ENCODE measurements around the gene CCDC188. TPM values are rescaled to one million over a fixed set of nuclear protein-coding genes. Genes with fewer than 3 reads are reported as not detected.

The CCDC188 gene
- polyA plus RNA-seq, 1 donor from 2014 or later, result not detected

DNA sequence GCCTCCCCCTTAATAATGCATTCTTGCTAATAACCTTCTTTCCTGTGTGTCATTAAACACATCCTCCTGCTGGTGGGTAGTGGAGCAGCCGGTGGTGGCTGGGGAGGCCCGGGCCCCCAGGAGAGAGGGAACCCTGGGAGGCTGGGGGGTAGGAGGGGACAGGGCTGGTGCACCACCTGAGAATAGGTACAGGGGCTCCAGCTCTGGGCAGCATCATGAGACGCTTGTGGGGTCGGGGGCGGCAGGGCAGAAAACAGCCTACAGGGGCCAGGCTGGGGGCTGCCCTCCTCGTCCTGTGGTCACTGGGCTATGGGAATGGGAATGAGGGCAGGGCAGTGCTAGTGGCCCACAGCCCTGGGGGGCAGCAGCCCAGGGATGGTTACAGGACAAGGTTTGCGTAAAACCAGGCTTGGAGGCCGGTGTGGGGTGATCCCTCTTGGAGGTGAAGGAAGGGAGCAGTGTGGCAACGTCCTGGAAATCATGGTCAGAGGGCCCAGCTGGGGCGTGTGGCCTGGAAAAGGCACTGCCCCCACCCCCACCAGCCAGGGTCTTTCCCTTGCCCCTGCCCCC is 18.5 kb upstream of the CCDC188 start:
- Histone ChIP-seq H4K20me1 (ENCODE audit: insufficient read depth) (no peaks in the 10 kb centered on the region), H3K36me3 (ENCODE audit: insufficient read depth, low read length) (no peaks in the 10 kb centered on the region), H3K79me2 (replicated peaks; ENCODE audit: insufficient read depth, low read length) (no peaks in the 10 kb centered on the region), H3F3A (ENCODE audit: insufficient read depth, low read length, poor library complexity, severe bottlenecking) (no peaks in the 10 kb centered on the region), H3K9me2 (ENCODE audit: insufficient read depth, low read length) (no peaks in the 10 kb centered on the region), H3K4me3 (ENCODE audit: low read length) (no peak overlapping the region), H3K9ac (ENCODE audit: low read length) (no peak overlapping the region), H3K27me3 (ENCODE audit: insufficient read depth, low read depth, low read length) (no peaks in the 10 kb centered on the region), H2AFZ (ENCODE audit: low read depth, low read length) (no peak overlapping the region), H3K27ac (ENCODE audit: low read length) (no peak overlapping the region), H3K9me3 (ENCODE audit: low read length) (no peaks in the 10 kb centered on the region), H3K4me2 (ENCODE audit: low read length) (no peak overlapping the region)
- no peak for TF ChIP-seq EP300 (conservative IDR thresholded peaks at IDR 0.05; ENCODE audit: poor library complexity, severe bottlenecking)

DNA sequence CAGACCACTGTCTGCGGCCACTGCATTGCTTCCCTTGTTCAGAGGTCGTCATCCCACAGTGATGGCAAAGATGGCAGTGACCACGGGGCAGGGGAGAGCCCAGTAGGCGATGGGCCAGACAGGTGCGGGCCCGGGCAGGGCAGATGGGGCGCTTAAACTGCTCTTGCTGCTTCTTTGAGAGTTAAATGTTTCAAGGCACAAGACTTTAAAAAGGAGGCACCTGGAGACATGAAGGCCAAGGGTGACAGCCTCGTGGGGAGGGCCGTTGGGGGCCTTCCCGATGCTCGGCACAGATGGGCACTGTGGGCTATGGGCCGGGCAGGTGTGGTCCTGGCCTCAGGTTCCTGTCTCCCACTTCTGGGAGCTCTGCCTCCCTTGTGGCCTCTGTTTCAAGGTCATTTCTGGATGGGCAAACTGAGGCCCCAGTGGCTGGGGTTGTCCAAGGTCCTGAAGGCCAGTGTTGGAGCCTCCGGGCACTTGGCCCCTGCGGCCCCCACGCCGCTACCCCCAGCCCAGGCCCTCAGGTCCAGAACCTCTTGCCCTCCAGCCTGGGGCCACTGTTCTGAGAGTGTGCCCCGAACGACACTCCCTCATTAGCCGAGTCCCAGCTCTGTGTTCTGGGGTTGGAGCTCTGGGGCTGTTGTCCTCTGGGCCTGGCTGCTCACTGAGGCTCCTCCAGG is 16.9 kb upstream of the CCDC188 start:
- H3K27me3 ChIP-seq (ENCODE audit: insufficient read depth, low read depth, low read length), result no peaks in the 10 kb centered on the region
- no peak overlapping the region for H2AFZ ChIP-seq (ENCODE audit: low read depth, low read length)
- no peak overlapping the region for H3K4me2 ChIP-seq (ENCODE audit: low read length)
- H3K79me2 ChIP-seq (replicated peaks; ENCODE audit: insufficient read depth, low read length), result no peaks in the 10 kb centered on the region
- H3K4me3 ChIP-seq (ENCODE audit: low read length), result no peak overlapping the region
- no peaks in the 10 kb centered on the region for H3K9me3 ChIP-seq (ENCODE audit: low read length)
- TF ChIP-seq TAF1 (IDR thresholded peaks at IDR 0.05; ENCODE audit: low read depth), result no peak
- TF ChIP-seq RAD21 (conservative IDR thresholded peaks at IDR 0.05), result no peak
- no peaks in the 10 kb centered on the region for H3K36me3 ChIP-seq (ENCODE audit: insufficient read depth, low read length)
- H3K27ac ChIP-seq (ENCODE audit: low read length), result no peak overlapping the region
- no peaks in the 10 kb centered on the region for H4K20me1 ChIP-seq (ENCODE audit: insufficient read depth)
- no peaks in the 10 kb centered on the region for H3F3A ChIP-seq (ENCODE audit: insufficient read depth, low read length, poor library complexity, severe bottlenecking)
- H3K9ac ChIP-seq (ENCODE audit: low read length), result no peak overlapping the region
- no peaks in the 10 kb centered on the region for H3K9me2 ChIP-seq (ENCODE audit: insufficient read depth, low read length)

DNA sequence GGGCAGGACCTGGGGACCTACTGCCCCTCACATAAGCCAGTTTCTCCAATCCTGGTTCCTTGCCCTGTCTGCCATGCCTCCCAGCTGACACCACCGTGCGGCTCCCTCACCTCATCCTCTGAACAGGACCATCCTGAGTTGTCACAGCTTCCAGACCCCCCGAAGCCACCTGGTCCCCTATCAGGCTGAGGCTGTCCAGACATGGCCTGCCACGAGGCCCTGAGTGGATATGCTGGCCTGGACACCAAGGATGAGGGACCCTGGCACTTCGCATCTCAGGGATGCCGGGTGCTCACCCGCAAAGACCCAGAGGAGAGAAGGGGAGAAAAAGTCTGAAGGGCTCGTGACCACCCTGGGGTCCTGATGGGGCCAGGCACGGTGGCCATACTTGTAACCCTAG is 15.8 kb upstream of the CCDC188 start:
- TF ChIP-seq, protein P1, sequence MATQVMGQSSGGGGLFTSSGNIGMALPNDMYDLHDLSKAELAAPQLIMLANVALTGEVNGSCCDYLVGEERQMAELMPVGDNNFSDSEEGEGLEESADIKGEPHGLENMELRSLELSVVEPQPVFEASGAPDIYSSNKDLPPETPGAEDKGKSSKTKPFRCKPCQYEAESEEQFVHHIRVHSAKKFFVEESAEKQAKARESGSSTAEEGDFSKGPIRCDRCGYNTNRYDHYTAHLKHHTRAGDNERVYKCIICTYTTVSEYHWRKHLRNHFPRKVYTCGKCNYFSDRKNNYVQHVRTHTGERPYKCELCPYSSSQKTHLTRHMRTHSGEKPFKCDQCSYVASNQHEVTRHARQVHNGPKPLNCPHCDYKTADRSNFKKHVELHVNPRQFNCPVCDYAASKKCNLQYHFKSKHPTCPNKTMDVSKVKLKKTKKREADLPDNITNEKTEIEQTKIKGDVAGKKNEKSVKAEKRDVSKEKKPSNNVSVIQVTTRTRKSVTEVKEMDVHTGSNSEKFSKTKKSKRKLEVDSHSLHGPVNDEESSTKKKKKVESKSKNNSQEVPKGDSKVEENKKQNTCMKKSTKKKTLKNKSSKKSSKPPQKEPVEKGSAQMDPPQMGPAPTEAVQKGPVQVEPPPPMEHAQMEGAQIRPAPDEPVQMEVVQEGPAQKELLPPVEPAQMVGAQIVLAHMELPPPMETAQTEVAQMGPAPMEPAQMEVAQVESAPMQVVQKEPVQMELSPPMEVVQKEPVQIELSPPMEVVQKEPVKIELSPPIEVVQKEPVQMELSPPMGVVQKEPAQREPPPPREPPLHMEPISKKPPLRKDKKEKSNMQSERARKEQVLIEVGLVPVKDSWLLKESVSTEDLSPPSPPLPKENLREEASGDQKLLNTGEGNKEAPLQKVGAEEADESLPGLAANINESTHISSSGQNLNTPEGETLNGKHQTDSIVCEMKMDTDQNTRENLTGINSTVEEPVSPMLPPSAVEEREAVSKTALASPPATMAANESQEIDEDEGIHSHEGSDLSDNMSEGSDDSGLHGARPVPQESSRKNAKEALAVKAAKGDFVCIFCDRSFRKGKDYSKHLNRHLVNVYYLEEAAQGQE (IDR thresholded peaks at IDR 0.05; ENCODE audit: borderline replicate concordance), result no peak
- TF ChIP-seq, protein P2, sequence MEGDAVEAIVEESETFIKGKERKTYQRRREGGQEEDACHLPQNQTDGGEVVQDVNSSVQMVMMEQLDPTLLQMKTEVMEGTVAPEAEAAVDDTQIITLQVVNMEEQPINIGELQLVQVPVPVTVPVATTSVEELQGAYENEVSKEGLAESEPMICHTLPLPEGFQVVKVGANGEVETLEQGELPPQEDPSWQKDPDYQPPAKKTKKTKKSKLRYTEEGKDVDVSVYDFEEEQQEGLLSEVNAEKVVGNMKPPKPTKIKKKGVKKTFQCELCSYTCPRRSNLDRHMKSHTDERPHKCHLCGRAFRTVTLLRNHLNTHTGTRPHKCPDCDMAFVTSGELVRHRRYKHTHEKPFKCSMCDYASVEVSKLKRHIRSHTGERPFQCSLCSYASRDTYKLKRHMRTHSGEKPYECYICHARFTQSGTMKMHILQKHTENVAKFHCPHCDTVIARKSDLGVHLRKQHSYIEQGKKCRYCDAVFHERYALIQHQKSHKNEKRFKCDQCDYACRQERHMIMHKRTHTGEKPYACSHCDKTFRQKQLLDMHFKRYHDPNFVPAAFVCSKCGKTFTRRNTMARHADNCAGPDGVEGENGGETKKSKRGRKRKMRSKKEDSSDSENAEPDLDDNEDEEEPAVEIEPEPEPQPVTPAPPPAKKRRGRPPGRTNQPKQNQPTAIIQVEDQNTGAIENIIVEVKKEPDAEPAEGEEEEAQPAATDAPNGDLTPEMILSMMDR (IDR thresholded peaks at IDR 0.05; ENCODE audit: poor library complexity, severe bottlenecking), result no peak
- TF ChIP-seq POLR2AphosphoS5 (IDR thresholded peaks at IDR 0.05), result no peak
- no peak for TF ChIP-seq TAF1 (IDR thresholded peaks at IDR 0.05; ENCODE audit: low read depth)
- no peak for TF ChIP-seq RAD21 (conservative IDR thresholded peaks at IDR 0.05)
- TF ChIP-seq MXI1 (conservative IDR thresholded peaks at IDR 0.05; ENCODE audit: poor library complexity, severe bottlenecking), result no peak
- TF ChIP-seq EZH2 (IDR thresholded peaks at IDR 0.05; ENCODE audit: borderline replicate concordance, insufficient read depth, low read length, poor library complexity, severe bottlenecking), result no peak
- TF ChIP-seq EP300 (conservative IDR thresholded peaks at IDR 0.05; ENCODE audit: poor library complexity, severe bottlenecking), result no peak
- no peak for TF ChIP-seq SMC3 (conservative IDR thresholded peaks at IDR 0.05; ENCODE audit: poor library complexity)
- Histone ChIP-seq H3K79me2 (replicated peaks; ENCODE audit: insufficient read depth, low read length) (no peaks in the 10 kb centered on the region), H4K20me1 (ENCODE audit: insufficient read depth) (no peaks in the 10 kb centered on the region), H3K27ac (ENCODE audit: low read length) (no peak overlapping the region), H3K9ac (ENCODE audit: low read length) (no peak overlapping the region), H3K27me3 (ENCODE audit: insufficient read depth, low read depth, low read length) (no peaks in the 10 kb centered on the region), H3F3A (ENCODE audit: insufficient read depth, low read length, poor library complexity, severe bottlenecking) (no peaks in the 10 kb centered on the region), H3K4me3 (ENCODE audit: low read length) (no peak overlapping the region), H3K36me3 (ENCODE audit: insufficient read depth, low read length) (no peaks in the 10 kb centered on the region), H3K9me2 (ENCODE audit: insufficient read depth, low read length) (no peaks in the 10 kb centered on the region), H3K4me2 (ENCODE audit: low read length) (no peak overlapping the region), H3K9me3 (ENCODE audit: low read length) (no peaks in the 10 kb centered on the region), H2AFZ (ENCODE audit: low read depth, low read length) (no peak overlapping the region)

Measured in neural cell (in vitro differentiated cells).